ENCODE measurements around the gene ANO3.
"Not testable (repeated sequence)": the region's sequence is repeated elsewhere in the genome, so short reads cannot be mapped to it uniquely, and the experiment has no call there.

Gene ANO3

DNA sequence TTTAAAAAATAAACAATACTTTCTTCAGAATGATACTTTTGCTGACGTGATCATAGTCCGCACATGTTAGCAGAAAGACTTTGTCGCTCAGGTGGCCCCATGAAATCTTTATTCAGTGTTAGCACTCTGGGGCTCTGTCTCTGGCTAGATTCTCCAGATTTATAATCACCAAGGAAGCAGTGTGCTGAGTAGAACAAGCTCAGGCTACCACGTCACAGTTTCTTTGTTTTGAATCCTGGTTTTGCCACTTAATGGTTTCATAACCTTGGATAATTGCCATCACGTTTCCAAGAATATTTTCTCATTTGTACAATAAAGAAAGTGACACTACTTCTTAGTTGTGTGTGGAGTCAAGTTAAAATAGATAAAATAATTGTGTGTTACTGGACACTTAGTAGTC lies 244.0 kb downstream of the ANO3 start:
- no peak for DNase-seq (ENCODE audit: low read depth)

DNA sequence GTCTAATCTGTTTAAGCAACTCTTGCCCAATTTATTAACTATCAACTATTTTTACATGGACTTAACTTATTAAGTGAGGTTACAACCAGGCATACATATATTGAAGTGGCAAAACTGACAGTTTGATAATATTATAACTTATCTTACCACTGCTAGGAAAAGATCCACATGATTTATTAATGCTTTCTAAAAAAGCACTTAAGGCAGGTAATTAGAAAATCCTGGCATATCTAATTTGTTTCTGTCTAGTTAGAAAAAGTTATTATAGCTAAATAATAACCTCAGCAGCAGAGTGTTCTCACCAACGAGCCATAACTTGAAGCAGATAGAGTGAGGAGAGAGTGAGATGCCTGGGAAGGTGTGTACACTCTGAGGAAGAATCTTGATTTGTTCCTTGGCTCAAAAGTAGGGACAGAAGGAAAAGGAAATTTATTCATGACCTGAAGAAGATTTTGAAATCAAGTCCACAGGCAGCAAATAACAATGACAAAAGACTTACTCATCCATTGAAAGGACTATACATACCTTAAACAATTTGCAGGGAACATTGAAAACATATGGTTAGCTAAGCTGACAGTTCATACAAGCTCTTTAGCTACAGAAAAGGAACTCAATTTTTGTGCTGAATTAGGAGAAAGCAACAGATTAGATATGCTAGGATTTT lies 247.2 kb downstream of the ANO3 start:
- DNase-seq (ENCODE audit: low read depth): peak; percentile 85

DNA sequence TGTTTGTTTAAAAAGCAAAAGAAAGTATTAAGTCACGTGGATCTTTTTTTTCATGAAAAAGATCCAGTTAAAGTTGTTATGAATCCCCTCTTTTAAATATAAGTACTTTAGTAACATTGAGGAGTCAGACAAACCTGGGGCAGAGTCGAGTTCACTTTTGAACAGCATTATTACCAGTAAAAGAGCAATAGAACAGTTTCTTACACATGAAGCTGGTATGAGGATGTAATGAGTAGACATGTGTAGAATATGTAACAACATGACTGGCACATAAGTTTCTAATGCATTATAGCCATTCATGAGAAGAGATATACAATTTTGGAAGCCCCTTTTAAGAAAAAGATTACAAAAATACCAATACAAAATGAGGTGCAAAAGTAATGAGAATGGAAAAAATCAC lies 247.8 kb downstream of the ANO3 start:
- DNase-seq (ENCODE audit: low read depth): peak; percentile 27

DNA sequence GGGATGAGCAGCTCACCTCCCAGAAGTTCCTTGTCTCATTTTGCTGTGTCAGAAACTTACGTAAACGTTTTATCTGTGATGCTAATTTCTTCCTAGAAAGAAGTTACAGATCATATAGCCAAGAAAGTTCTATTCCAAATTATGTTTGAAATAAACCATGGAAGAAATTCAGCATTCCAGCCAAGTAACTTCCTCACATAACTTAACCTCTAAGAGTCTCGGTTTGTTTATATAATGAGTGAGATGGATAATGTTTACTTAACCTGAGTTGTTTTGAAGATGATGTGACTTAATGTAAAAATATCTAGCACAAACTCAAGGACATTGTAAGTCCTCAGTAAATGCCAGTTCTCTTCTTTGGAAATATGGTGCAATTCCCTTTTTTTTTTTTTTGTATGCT lies 249.0 kb downstream of the ANO3 start:
- peak; percentile 54 for DNase-seq (ENCODE audit: low read depth)

DNA sequence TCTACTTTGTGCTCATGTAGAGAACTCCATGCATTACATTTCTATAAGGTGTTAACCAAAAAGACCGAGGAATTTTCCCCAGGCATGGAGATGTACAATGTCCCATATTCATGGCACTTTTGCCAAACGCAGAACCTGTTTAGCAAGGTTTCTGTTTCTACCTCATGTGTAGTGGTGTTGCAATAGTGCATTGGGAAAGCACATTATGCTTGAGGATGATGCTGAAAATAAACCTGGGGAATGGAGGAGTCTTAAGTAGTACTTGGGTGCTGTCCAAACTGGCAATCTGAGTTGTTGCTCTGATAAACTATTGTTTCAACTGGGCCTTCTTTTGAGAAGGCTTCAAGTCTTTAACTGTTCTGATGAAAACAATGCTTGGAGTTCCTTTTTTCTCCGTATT lies 251.6 kb downstream of the ANO3 start:
- peak; percentile 74 for DNase-seq (ENCODE audit: low read depth)

DNA sequence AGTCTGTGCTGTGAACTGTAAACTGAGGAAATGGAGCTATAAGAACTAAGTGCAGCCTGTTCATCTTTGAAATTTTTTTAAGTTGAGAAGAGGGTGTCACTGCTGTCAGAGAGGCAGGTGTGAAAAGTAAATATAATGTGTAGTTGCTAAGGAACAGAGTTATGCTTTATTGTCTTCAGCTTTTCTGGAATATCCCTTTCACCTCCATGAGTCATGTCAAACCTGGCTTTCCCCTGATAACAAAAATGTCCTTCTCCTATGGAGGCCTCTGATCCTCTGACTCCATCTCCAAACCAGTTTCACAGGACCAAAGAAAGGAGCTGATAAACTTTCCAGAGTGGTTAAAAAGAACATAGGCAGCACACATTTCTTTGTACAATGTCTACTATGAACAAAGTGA lies 252.9 kb downstream of the ANO3 start:
- DNase-seq (ENCODE audit: low read depth): no peak

DNA sequence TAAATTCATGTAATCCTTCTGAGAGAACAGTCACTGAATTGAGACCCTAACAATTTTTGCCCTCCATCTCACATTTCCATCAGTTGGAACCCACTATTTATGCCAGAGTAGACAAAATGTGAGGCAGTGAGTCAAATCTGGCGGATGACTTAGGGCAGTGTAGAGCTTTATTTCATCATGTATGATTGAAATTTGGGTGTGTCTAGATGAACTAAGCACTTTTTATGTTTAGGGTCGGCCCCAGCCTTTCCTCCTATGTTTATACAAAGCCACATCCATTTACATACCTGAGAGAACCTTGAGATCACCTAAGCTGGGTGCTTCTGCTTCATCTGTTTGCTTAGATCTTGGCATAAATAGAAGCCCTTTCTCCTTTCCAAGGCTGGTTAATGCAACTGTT lies 255.1 kb downstream of the ANO3 start:
- DNase-seq (ENCODE audit: low read depth): no peak

DNA sequence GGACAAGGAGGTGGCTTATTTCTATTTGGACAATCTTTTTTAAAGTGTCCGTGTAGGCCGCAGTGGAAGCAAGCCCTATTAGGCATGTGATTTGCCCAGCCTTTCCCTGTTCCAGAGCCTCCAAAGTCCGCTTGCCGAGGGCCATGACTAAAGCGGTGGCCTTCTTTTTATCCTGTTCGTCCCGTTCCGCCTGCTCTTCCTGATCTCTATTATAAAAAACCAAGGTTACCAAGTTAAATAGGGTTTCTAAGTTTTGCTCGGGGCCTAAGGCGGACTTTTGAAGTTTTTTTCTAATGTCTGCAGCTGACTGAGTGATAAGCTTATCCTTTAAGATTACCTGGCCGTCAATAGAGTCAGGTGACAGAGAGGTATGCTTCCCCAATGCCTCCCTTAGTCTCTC lies 261.8 kb downstream of the ANO3 start:
- no peak for DNase-seq (ENCODE audit: low read depth)

DNA sequence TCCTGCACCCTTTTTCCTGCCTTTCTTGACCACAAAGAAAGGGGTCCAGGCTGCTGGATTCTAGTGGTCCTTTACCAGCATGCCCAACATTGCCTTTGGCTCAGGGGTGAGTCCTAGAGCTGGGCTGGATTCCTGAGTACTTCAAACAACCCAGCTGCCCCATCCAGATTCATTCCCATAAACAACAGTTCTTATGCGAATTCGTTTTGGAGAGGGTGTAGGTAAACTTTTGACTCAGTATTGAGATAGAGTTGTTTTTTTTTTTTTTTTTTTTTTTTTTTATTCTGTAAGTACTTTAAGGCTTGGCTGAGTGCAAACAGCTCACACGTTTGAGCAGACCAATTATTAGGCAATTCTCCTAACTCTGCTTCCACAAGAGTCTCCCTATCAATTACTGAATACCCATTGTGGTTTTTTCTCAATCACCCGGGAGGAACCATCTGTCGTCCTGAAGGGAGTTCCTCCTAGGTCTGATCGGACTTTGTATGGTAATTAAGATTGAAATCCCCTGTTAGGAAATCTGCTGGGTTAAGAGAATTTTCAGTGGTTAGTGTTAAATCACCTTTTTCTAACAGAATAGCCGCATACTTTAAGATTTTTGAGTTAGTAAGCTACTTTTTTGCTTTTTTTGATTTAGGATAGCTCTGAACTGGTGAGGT lies 263.4 kb downstream of the ANO3 start:
- DNase-seq (ENCODE audit: low read depth): not testable (repeated sequence)

DNA sequence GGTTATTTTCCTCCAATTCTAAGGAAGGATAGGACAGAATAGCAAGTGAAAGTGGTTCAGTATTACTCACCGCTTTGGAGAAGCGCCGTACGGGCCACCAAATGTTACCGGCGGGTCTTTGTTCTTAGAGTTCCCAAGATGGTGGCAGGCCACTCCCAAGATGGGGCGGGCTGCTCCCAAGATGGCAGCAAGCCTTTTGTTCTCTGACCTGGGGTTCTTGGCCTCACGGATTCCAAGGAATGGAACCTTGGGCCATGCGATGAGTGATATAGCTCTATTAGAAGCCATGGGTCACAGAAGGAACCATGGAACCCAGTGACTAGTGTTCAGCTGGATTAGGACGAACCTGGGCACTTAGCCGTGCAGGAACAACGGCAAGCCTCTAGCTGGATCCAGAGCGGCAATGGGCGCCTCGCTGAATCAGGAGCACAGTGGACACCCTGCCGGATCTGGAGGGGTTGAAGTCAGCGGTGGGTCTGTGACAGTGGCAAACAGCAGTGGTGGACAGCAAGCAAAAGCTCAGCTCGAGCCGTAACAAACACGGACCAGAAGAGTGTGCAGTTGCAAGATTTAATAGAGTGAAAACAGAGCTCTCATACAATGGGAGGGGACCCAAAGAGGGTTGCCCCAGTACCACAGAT lies 265.2 kb downstream of the ANO3 start:
- DNase-seq (ENCODE audit: low read depth): not testable (repeated sequence)

DNA sequence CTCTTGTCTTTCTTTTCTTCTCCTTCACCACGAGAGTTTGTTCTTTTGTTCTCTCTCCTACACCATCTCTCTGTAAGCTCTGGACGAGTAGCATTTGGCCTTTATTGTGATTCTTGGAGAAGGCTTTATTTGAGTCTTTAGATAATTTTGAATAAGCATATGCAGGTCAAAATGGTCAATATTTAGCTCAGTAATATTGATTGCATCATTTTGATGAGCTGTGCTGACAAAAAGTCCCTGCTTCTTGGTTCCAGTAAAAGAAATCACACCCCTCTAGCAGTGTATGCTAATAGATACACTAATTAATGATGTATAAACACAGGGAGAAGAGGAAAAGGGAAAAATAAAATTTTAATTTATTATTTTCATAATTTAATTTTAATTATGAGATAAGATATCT lies 266.0 kb downstream of the ANO3 start:
- DNase-seq (ENCODE audit: low read depth): no peak

DNA sequence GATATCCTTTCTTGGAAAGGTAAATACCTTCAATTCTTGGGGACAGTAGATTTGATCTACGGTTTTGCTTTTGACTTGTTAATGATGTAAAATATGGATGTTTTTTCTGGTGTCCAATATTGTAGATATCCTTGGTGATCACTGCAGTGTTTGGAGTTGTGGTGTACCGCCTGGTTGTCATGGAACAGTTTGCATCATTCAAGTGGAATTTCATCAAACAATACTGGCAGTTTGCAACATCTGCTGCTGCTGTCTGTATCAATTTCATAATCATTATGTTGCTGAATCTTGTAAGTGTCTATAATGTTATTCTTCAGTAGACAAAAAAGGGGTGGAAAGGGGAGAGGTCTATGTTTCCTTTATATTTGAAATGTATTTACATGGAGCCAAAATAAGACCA lies 267.5 kb downstream of the ANO3 start:
- DNase-seq (ENCODE audit: low read depth): peak; percentile 92

DNA sequence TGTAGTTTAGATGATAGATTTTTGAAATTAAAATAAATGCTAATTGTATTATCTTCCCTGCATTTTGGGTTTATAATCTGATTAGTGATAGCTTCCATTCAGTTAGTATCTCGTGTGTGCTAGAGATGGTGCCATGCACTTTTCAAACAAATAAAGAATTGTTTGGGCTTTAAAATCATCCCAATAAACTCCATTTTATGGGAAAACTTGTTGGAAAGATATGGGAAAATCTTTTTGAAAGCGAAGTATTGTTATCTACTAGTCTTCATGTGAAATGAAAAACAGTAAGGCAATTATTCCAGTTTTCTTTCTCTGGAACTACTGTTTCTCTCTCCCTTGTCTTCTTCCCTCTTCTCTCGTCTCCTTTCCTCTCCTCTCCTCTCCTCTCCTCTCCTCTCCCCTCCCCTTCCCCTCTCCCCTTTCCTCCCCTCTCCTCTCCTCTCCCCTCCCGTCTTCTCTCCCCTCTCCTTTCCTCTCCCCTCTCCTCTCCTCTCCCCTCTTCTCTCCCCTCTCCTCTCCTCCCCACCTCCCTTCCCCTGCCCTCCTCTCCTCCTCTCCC lies 268.0 kb downstream of the ANO3 start:
- DNase-seq (ENCODE audit: low read depth): no peak

DNA sequence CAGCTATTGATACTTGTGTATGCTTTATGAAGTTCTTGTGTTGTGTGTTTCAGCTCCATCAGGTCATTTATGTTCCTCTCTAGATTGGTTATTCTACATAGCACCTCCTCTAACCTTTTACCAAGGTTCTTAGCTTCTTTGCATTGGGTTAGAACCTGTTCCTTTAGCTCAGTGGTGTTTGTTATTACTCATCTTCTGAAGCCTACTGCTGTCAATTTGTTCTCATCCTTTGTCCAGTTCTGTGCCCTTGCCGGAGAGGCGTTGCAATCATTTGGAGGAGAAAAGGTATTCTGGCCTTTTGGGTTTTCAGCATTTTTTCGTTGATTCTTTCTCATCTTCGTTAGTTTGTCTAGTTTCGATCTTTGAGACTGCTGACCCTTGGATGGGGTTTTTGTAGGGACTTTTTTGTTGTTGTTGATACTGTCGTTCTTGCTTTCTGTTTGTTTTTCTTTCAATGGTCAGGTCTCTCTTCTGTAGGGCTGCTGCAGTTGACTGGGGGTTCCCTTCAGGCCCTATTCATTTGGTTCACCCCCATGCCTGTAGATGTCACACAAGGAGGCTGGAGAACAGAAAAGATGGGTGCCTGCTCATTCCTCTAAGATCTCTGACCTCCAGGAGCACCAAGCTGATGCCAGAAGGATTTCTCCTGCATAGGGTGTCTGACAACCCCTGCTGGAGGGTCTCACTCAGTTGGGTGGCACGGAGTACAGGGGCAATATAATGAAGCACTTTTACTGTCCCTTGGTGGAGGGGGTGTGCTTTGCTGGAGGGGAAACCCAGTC lies 276.0 kb downstream of the ANO3 start:
- no peak for DNase-seq (ENCODE audit: low read depth)

DNA sequence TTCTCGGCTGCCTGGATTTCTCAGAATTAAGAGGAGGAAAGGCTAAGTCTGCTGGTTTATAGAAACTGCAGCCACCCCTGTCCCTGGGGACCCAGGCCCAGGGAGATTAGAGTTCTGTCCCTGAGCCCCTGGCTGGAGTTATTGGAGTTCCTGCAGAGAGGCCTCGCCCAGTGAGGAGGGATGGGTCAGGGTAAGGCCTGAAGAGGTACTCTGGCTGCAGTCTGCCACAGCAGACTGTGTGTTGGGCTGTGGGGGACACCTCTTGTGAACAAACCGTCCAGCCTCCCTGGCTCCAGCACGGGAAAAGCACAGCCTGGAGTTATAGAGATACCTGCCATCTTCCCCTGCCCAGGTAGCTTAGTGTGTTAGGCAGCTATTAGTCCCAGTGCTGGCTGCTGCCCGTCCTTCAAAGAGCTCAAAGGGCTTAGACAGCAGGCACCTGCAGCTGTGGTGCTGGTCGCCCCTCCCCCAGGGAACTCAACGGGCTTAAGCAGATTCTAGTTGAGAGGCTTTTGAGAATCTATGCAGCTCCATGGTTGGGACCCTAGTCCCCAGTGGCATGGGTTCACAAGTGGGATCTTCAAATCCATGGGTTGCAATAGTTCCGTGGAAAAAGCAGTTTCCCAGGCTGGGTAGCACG lies 276.7 kb downstream of the ANO3 start:
- no peak for DNase-seq (ENCODE audit: low read depth)

DNA sequence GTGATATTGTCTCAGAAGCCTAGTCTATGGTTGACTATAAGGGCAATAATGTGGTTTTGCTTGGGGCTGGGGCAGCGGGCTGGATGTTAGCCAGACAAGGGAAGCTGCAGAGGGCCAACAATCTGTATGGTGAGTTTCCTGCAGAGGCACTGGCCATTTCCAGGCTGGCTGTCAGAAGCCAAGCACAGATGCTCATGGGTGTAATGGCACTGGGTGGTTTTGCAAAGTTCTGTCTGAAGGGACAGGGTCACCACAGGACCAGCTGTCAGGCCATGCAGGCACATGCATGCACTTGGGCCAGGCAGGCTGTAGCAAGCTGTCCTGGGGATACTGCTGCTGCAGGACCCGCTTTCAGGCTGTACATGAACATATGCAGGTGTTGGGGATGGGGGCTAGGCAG lies 281.8 kb downstream of the ANO3 start:
- no peak for DNase-seq (ENCODE audit: low read depth)

DNA sequence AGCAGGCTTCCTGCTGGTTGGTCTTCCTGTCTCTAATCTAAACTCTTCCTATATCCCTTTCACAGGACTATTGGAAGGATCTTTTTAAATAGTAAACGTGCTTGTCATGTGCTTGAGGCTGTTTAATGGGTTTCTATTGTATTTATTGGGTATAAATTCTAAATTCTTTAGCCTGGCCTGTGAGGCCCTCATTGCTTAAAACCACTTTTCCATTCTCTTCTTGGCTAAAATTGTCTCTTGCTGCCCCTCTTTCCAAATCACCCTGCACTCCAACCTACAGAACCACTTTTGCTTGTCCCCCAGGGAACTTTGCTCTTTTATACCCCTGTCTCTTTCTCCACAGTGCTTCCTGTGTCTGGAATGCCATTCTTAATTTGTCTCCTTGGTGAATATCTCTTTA lies 286.5 kb downstream of the ANO3 start:
- DNase-seq (ENCODE audit: low read depth): no peak

DNA sequence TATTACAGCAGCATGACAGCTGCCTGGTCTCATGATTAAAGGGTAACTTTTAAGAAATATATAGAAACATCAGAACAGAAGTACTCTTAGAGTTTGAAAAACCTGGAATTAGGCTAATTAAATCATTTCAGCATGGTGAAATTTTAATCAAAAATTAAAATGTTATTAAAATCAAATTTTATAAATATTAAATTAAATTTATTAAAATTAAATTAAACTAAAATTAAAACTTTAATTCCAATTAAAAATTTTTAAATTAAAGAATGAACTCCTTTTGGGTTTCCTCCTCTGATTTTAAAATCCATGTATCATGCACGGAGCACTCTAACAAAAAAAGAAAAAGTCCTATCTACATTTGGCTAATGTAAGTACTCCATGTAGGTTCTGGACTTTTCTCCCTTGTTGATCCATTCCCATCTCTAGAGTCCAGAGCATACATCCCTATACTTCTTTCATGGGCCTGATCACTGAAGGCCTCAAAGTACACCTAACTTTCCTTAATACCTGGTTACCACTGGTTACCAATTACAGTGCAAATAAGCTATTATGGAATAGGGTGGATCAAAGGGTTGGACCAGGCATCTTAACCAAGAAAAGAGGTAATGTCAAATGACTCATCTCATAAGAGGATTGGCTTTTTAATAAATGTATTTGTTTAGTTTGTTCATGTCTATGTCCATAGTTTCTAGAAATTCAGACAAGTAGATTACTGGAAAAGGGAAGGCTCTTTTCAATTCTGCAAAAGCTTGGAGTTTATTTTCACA lies 288.5 kb downstream of the ANO3 start:
- no peak for DNase-seq (ENCODE audit: low read depth)

DNA sequence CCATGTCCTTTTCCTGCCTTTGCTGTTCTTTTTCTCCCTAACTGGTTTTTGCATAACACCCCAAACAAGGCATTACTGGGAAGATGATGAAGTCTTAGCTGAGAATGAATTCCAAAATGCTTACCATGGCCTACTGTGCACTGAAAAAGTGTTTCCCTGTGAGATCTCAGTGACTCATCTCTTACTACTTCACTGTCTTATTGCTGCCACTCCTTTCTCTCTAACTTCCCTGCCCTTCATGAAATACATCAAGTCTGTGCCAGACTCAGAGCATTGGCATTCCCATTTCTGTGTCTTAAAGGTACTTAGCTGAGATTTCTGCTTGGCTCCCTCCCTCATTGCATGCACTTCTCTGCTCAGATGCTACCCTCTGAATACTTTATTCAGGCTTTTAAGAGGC lies 289.2 kb downstream of the ANO3 start:
- peak; percentile 80 for DNase-seq (ENCODE audit: low read depth)

DNA sequence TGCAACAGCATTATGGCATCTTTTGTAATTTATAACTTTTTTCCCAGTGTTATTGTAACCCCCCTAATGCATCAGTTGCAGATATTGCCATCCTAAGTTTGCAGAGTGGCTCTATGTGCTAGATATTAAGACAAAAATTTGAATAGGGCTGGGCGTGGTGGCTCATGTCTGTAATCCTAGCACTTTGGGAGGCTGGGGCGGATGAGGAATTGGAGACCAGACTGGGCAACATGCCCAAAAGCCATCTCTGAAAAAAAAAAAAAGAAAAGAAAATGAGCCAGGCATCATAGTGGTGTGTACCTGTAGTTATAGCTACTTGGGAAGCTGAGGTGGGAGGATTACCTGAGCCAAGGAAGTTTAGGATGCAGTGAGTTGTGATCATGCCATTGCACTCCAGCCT lies 290.3 kb downstream of the ANO3 start:
- DNase-seq (ENCODE audit: low read depth): no peak

DNA sequence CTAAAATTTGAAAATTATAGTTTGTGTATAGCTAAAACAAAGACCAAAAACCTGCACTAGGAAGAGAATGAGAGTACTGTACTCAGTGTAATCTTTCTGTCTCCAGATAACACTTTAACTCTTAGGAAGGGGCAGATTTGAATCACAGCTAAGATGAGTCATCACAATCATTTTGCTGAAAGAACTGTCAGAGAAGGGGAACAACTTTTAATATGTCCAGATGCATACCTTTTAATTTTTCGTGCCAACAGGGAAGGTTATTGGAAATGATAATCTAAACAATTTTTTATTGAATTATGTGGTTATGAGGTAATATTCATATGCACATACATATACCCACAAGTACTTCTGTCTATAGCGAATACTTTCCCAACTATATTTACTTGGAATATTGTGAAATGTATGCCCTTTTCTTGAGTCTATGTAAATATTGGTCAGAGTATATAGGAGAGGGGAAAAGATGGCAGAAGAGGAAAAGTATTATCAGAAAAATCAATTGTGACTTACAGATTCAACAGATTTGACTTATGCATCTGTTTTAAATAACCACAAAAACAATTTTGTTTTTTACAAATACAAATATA lies 291.2 kb downstream of the ANO3 start:
- no peak for DNase-seq (ENCODE audit: low read depth)

Data from fibroblast of the conjunctiva (primary cell).